Measurements from ENCODE around the gene TEK.

The TEK gene

DNA sequence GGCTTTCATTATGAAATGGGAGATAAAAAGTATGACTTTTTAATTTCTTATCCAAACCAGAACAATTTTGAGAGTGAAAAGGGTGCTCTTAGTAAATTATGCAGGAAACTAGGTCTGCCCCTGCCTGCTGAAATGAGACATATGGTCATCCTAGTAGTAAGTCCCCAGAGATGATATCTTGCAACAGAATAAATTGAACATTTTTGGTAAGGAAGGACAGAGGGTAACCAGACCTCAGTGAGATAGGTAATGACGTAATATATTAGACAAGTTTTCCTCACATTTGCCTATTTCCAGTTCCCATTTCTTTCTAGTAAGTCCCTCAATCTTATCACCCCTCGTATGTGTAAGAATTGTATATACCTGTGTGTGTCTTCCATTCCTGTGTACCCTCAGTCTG is 96.2 kb downstream of the TEK start:
- Histone ChIP-seq H3K36me3 (ENCODE audit: control insufficient read depth, low read length) (no peaks in the 10 kb centered on the region), H3F3A (ENCODE audit: control insufficient read depth, insufficient read depth) (no peaks in the 10 kb centered on the region), H3K27ac (ENCODE audit: low read depth, low read length) (no peak overlapping the region), H3K9me3 (ENCODE audit: control insufficient read depth, insufficient read depth, low read length) (no peaks in the 10 kb centered on the region), H3K4me1 (ENCODE audit: control insufficient read depth, low read length) (no peaks in the 10 kb centered on the region), H3K4me2 (ENCODE audit: low read length) (no peak overlapping the region), H3K4me3 (ENCODE audit: low read length) (no peak overlapping the region), H3K27me3 (ENCODE audit: control insufficient read depth, low read length) (no peaks in the 10 kb centered on the region), H4K20me1 (ENCODE audit: control insufficient read depth, insufficient read depth, low read depth, low read length) (no peaks in the 10 kb centered on the region), H3K9me2 (replicated peaks; ENCODE audit: control insufficient read depth, low read length) (no peaks in the 10 kb centered on the region), H3K79me2 (ENCODE audit: control insufficient read depth, low read length) (no peaks in the 10 kb centered on the region)
- TF ChIP-seq, protein P1, sequence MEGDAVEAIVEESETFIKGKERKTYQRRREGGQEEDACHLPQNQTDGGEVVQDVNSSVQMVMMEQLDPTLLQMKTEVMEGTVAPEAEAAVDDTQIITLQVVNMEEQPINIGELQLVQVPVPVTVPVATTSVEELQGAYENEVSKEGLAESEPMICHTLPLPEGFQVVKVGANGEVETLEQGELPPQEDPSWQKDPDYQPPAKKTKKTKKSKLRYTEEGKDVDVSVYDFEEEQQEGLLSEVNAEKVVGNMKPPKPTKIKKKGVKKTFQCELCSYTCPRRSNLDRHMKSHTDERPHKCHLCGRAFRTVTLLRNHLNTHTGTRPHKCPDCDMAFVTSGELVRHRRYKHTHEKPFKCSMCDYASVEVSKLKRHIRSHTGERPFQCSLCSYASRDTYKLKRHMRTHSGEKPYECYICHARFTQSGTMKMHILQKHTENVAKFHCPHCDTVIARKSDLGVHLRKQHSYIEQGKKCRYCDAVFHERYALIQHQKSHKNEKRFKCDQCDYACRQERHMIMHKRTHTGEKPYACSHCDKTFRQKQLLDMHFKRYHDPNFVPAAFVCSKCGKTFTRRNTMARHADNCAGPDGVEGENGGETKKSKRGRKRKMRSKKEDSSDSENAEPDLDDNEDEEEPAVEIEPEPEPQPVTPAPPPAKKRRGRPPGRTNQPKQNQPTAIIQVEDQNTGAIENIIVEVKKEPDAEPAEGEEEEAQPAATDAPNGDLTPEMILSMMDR (IDR thresholded peaks at IDR 0.05; ENCODE audit: low read depth, low read length, poor library complexity, severe bottlenecking) = no peak
- no peak for TF ChIP-seq EZH2phosphoT487 (IDR thresholded peaks at IDR 0.05; ENCODE audit: borderline replicate concordance, low read length)

DNA sequence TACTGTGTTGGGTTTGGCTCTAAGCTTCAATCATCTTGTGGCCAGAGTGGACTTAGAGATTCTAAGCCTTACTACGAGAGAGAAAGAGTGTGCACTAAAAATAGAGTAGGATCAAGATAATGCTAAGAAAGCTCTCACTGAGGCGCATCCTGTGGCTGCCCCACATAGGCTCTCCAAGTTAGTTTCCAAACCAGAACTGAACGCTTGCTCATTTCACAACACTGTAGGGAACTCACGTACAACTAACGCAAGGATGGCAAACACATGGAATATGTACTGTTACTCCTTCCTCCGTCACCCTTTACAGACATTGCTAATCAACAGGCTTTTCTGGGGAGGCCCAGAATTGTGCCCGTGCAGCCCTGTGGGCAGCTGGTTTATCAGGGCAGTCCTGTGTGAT is 97.0 kb downstream of the TEK start:
- no peaks in the 10 kb centered on the region for H3K4me1 ChIP-seq (ENCODE audit: control insufficient read depth, low read length)
- no peak overlapping the region for H3K4me2 ChIP-seq (ENCODE audit: low read length)
- H3K4me3 ChIP-seq (ENCODE audit: low read length) = no peak overlapping the region
- no peak for TF ChIP-seq EZH2phosphoT487 (IDR thresholded peaks at IDR 0.05; ENCODE audit: borderline replicate concordance, low read length)
- TF ChIP-seq, protein P1 (IDR thresholded peaks at IDR 0.05; ENCODE audit: low read depth, low read length, poor library complexity, severe bottlenecking) = no peak
- no peaks in the 10 kb centered on the region for H3F3A ChIP-seq (ENCODE audit: control insufficient read depth, insufficient read depth)
- H3K9me2 ChIP-seq (replicated peaks; ENCODE audit: control insufficient read depth, low read length) = no peaks in the 10 kb centered on the region
- H3K9me3 ChIP-seq (ENCODE audit: control insufficient read depth, insufficient read depth, low read length) = no peaks in the 10 kb centered on the region
- no peaks in the 10 kb centered on the region for H3K27me3 ChIP-seq (ENCODE audit: control insufficient read depth, low read length)
- no peak overlapping the region for H3K27ac ChIP-seq (ENCODE audit: low read depth, low read length)
- H3K79me2 ChIP-seq (ENCODE audit: control insufficient read depth, low read length) = no peaks in the 10 kb centered on the region
- no peaks in the 10 kb centered on the region for H3K36me3 ChIP-seq (ENCODE audit: control insufficient read depth, low read length)
- H4K20me1 ChIP-seq (ENCODE audit: control insufficient read depth, insufficient read depth, low read depth, low read length) = no peaks in the 10 kb centered on the region

DNA sequence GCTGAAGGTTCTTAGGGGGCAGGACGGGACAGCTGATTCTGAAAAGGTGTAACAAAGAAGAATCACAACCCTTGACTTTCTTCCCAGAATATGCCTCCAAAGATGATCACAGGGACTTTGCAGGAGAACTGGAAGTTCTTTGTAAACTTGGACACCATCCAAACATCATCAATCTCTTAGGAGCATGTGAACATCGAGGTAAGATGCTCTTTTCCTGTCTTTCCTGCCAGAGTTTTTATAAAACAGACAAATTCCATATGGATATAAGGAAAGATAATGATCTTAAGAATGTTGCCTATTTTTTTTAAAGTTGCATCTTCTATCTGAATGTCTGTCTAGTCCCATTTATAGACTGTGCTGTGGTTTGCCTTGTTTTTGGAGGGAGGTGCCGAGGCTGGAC is 100.0 kb downstream of the TEK start:
- no peak overlapping the region for H3K27ac ChIP-seq (ENCODE audit: low read depth, low read length)
- H3K9me3 ChIP-seq (ENCODE audit: control insufficient read depth, insufficient read depth, low read length) = no peaks in the 10 kb centered on the region
- no peaks in the 10 kb centered on the region for H3K27me3 ChIP-seq (ENCODE audit: control insufficient read depth, low read length)
- no peaks in the 10 kb centered on the region for H3F3A ChIP-seq (ENCODE audit: control insufficient read depth, insufficient read depth)
- H3K4me1 ChIP-seq (ENCODE audit: control insufficient read depth, low read length) = no peaks in the 10 kb centered on the region
- no peak overlapping the region for H3K4me2 ChIP-seq (ENCODE audit: low read length)
- no peaks in the 10 kb centered on the region for H3K79me2 ChIP-seq (ENCODE audit: control insufficient read depth, low read length)
- TF ChIP-seq, protein P1 (IDR thresholded peaks at IDR 0.05; ENCODE audit: low read depth, low read length, poor library complexity, severe bottlenecking) = no peak
- TF ChIP-seq EZH2phosphoT487 (IDR thresholded peaks at IDR 0.05; ENCODE audit: borderline replicate concordance, low read length) = no peak
- H3K4me3 ChIP-seq (ENCODE audit: low read length) = no peak overlapping the region
- H3K36me3 ChIP-seq (ENCODE audit: control insufficient read depth, low read length) = no peaks in the 10 kb centered on the region
- H4K20me1 ChIP-seq (ENCODE audit: control insufficient read depth, insufficient read depth, low read depth, low read length) = no peaks in the 10 kb centered on the region
- H3K9me2 ChIP-seq (replicated peaks; ENCODE audit: control insufficient read depth, low read length) = no peaks in the 10 kb centered on the region

DNA sequence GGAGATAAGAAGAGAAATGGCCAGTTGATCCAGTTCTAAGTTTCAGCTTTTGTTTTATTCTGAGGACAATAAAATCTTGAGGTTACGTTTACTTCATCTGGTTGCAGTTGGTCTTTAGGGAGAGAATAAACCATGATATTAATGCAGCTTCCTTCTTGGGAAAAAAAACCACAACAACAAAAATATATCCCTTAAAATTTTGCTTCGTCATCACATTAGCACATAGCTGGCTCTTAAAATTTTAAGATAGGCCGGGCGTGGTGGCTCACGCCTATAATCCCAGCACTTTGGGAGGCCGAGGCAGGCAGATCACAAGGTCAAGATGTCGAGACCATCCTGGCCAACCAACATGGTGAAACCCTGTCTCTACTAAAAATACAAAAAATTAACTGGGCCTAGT is 101.6 kb downstream of the TEK start:
- no peaks in the 10 kb centered on the region for H4K20me1 ChIP-seq (ENCODE audit: control insufficient read depth, insufficient read depth, low read depth, low read length)
- TF ChIP-seq, protein P1 (IDR thresholded peaks at IDR 0.05; ENCODE audit: low read depth, low read length, poor library complexity, severe bottlenecking) = no peak
- no peak for TF ChIP-seq EZH2phosphoT487 (IDR thresholded peaks at IDR 0.05; ENCODE audit: borderline replicate concordance, low read length)

More for the DNA sequence above, 101.6 kb downstream of the TEK start:
- Histone ChIP-seq H3K9me3 (ENCODE audit: control insufficient read depth, insufficient read depth, low read length) (no peaks in the 10 kb centered on the region), H3K27me3 (ENCODE audit: control insufficient read depth, low read length) (no peaks in the 10 kb centered on the region), H3F3A (ENCODE audit: control insufficient read depth, insufficient read depth) (no peaks in the 10 kb centered on the region), H3K4me1 (ENCODE audit: control insufficient read depth, low read length) (no peaks in the 10 kb centered on the region), H3K4me2 (ENCODE audit: low read length) (no peak overlapping the region), H3K27ac (ENCODE audit: low read depth, low read length) (no peak overlapping the region), H3K36me3 (ENCODE audit: control insufficient read depth, low read length) (no peaks in the 10 kb centered on the region), H3K79me2 (ENCODE audit: control insufficient read depth, low read length) (no peaks in the 10 kb centered on the region), H3K4me3 (ENCODE audit: low read length) (no peak overlapping the region), H3K9me2 (replicated peaks; ENCODE audit: control insufficient read depth, low read length) (no peaks in the 10 kb centered on the region)

Data from DOHH2 (cell line).